ENCODE data around the gene LNP1.

DNA sequence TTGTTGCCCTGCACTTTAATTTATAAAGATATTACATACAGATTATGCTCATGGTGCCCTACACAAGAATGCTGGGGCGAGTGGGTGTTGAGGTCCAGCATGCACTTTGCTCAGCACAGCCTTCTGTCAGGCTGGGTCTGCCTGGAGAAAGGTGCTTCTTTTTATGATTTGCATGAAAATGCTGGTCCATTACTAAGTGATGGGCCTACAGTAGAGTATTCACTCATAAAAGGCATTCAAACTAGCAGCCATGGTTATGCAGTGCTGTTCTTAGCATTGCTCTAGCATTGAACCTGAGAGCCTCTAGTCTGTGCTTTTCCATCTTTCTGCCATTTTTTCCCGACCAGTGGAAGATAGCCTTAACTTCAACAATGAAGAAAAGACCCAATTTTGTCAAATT lies 12.3 kb downstream of the LNP1 start:
- TF ChIP-seq CTCF (IDR thresholded peaks at IDR 0.05; ENCODE audit: insufficient read depth, low read length) (no peak), POLR2AphosphoS5 (IDR thresholded peaks at IDR 0.05; ENCODE audit: low read depth) (no peak), SPI1 (IDR thresholded peaks at IDR 0.05; ENCODE audit: borderline replicate concordance, low read depth) (no peak)

Measured in HL-60 (cell line).